Stimulated activated CD8-positive, alpha-beta memory T cell treated with anti-CD3 and anti-CD28 coated beads, Interleukin-12 subunit alpha, Interleukin-12 subunit beta, amount 100 ng/mL, for 1 hour (primary cell): Measurements from ENCODE around the gene NKPD1.

Experiments
- DNase-seq: peaks from one replicate; pipeline ENCODE4 v3.0.0-alpha.2; 2020; ENCODE audit warnings: low read depth

NKPD1 gene

GRCh38 chr19:45154064-45154827, 6.5 kb downstream of the NKPD1 start:
- DNase-seq = no peak

- no peak for DNase-seq
Observed at GRCh38 chr19:45153339-45154063, 7.3 kb downstream of the NKPD1 start.

- peak; percentile 11 for DNase-seq
Observed at GRCh38 chr19:45152504-45153338, 8.1 kb downstream of the NKPD1 start.

GRCh38 chr19:45151821-45152503, 8.8 kb downstream of the NKPD1 start:
- no peak for DNase-seq

GRCh38 chr19:45151320-45151719, 9.5 kb downstream of the NKPD1 start:
- DNase-seq = no peak

GRCh38 chr19:45150751-45151281, 10.0 kb downstream of the NKPD1 start:
- DNase-seq = no peak

- no peak for DNase-seq
Observed at GRCh38 chr19:45150180-45150579, 10.6 kb downstream of the NKPD1 start.

GRCh38 chr19:45149129-45149528, 11.7 kb downstream of the NKPD1 start:
- no peak for DNase-seq

GRCh38 chr19:45147835-45148676, 12.7 kb downstream of the NKPD1 start:
- DNase-seq = no peak

- no peak for DNase-seq
Observed at GRCh38 chr19:45146741-45147205, 14.0 kb downstream of the NKPD1 start.

- DNase-seq = no peak
Observed at GRCh38 chr19:45146251-45146650, 14.5 kb downstream of the NKPD1 start.

GRCh38 chr19:45145270-45146189, 15.3 kb downstream of the NKPD1 start:
- no peak for DNase-seq

- DNase-seq = no peak
Observed at GRCh38 chr19:45144431-45145269, 16.1 kb downstream of the NKPD1 start.

- no peak for DNase-seq
Observed at GRCh38 chr19:45142726-45143110, 18.1 kb downstream of the NKPD1 start.

- no peak for DNase-seq
Observed at GRCh38 chr19:45142016-45142725, 18.6 kb downstream of the NKPD1 start.

GRCh38 chr19:45141203-45141900, 19.4 kb downstream of the NKPD1 start:
- DNase-seq = no peak

GRCh38 chr19:45140533-45140932, 20.2 kb downstream of the NKPD1 start:
- no peak for DNase-seq

GRCh38 chr19:45140144-45140503, 20.7 kb downstream of the NKPD1 start:
- no peak for DNase-seq
